Body of pancreas (tissue), 4 donors: ENCODE results near the gene MRGPRX3. TPM values are rescaled to one million over a fixed set of nuclear protein-coding genes. Genes with fewer than 3 reads are reported as not detected.
"Not testable (repeated sequence)": the region's sequence is repeated elsewhere in the genome, so short reads cannot be mapped to it uniquely, and the experiment has no call there.

Experiments
- ATAC-seq: fragments of 150-250 bp; one replicate; pipeline ENCODE4 v1.9.1; 2016
- DNase-seq, 4 donors: peaks; one replicate each; pipeline ENCODE4 v3.0.0-alpha.2; 2019
- H3K27ac ChIP-seq, 4 donors: fragments of 200-600 bp; sonication (generic); 1 replicate in 3 of 4; 2 replicates in 1 of 4; pipeline versions ENCODE4 v1.5.1 to v1.6.1; 2016 to 2019; ENCODE audit warnings: mild to moderate bottlenecking in 1 of 4, mixed read lengths in 1 of 4, moderate library complexity in 1 of 4
- H3K27me3 ChIP-seq, 2 donors: fragments of 200-600 bp; sonication (generic); one replicate each; pipeline ENCODE4 v1.6.0; 2016; ENCODE audit warnings: mild to moderate bottlenecking in 1 of 2
- H3K36me3 ChIP-seq, 2 donors: fragments of 200-600 bp; sonication (generic); replicated peaks in 1 of 2; 2 replicates each; pipeline ENCODE4 v1.5.1; 2016; ENCODE audit warnings: low read depth in 2 of 2; ENCODE audit not compliant: insufficient read depth in 1 of 2
- H3K4me1 ChIP-seq: fragments of 200-600 bp; sonication (generic); one replicate; pipeline ENCODE4 v1.6.0; 2016
- H3K4me3 ChIP-seq, 2 donors: fragments of 200-600 bp; sonication (generic); 1 replicate in 1 of 2; 2 replicates in 1 of 2; pipeline ENCODE4 v1.5.1; 2016 to 2019
- H3K9me3 ChIP-seq, 3 donors: fragments of 200-600 bp; sonication (generic); 1 replicate in 2 of 3; 2 replicates in 1 of 3; pipeline ENCODE4 v1.5.1; 2016
- CTCF ChIP-seq, 7 experiments: fragments of 450-650 bp in 4 of 7; fragments of 200-600 bp in 3 of 7; sonication (generic) in 3 of 7; IDR thresholded peaks; one replicate each; pipeline ENCODE4 v1.5.1; 2016 to 2019; ENCODE audit warnings: antibody characterized with exemption in 7 of 7
- POLR2A ChIP-seq, 3 donors: fragments of 450-650 bp; IDR thresholded peaks; one replicate each; pipeline ENCODE4 v1.6.1; 2016; ENCODE audit warnings: antibody characterized with exemption in 3 of 3, mild to moderate bottlenecking in 2 of 3
- WGBS, 2 donors: methylation state at CpG; one replicate each; pipeline ENCODE4 v1.1.5; 2017; 5-methylcytosine and 5-hydroxymethylcytosine counted together
- intact Hi-C: fragments of 100-400 bp; cut with DNase I; formaldehyde crosslinking; loops from one replicate; pipeline ENCODE4 v1.15.1; 2023
- total RNA-seq, 2 donors: library from RNA; depleted of rRNA; stranded (reverse); fragments of >200 nt; gene quantifications; one replicate each; pipeline ENCODE4 v1.1.0, GENCODE V29; 2016

Gene MRGPRX3
- total RNA-seq, 2 donors from 2014 or later: not detected

- Histone ChIP-seq H3K9me3 (no peaks in the 10 kb centered on the region), H3K4me3 (no peak overlapping the region), H3K27ac (no peak overlapping the region), H3K36me3 (no peaks in the 10 kb centered on the region), H3K4me1 (peaks cover 19% of the 10 kb centered on the region), H3K27me3 (no peaks in the 10 kb centered on the region)
- WGBS, 2 donors: 49% methylated on average over 3 of the region's 3 CpGs
- no peak for ATAC-seq
- no peak for DNase-seq
- intact Hi-C loops: no loop called here
- TF ChIP-seq CTCF (IDR thresholded peaks at IDR 0.05) (no peak), POLR2A (IDR thresholded peaks at IDR 0.05) (no peak)
Observed at GRCh38 chr11:18108254-18108653, 24.1 kb upstream of the MRGPRX3 start.

GRCh38 chr11:18111005-18111404, 21.4 kb upstream of the MRGPRX3 start:
- WGBS, 2 donors: 15 to 19% methylated on average over 2 of the region's 2 CpGs

GRCh38 chr11:18115360-18116127, 16.8 kb upstream of the MRGPRX3 start:
- intact Hi-C loops: loop anchor here (10.0 kb wide), 1 partner anchor 619 kb away; no protein-coding TSS in a partner anchor
- ATAC-seq (peak; percentile 87), DNase-seq (peak; percentile 57 to 73 (median 70))
- H3K9me3 ChIP-seq: no peaks in the 10 kb centered on the region
- H3K27ac ChIP-seq: no peak overlapping the region
- no peak overlapping the region for H3K4me3 ChIP-seq
- peaks cover 0 to 11% of the 10 kb centered on the region in 2 donors for H3K27me3 ChIP-seq
- TF ChIP-seq CTCF (IDR thresholded peaks at IDR 0.05) (peak; percentile 72 to 87 (median 84)), POLR2A (IDR thresholded peaks at IDR 0.05) (no peak)
- H3K4me1 ChIP-seq: no peaks in the 10 kb centered on the region
- 1 to 2% methylated on average over 9 of the region's 9 CpGs for whole genome bisulfite sequencing, 2 donors
- H3K36me3 ChIP-seq: no peaks in the 10 kb centered on the region

More at GRCh38 chr11:18111005-18111404, 21.4 kb upstream of the MRGPRX3 start:
- no peak for TF ChIP-seq POLR2A (IDR thresholded peaks at IDR 0.05)
- no peak for TF ChIP-seq CTCF (IDR thresholded peaks at IDR 0.05)
- ATAC-seq: no peak
- Histone ChIP-seq H3K9me3 (no peaks in the 10 kb centered on the region), H3K27me3 (peaks cover 0 to 11% of the 10 kb centered on the region in 2 donors), H3K4me1 (peaks cover 7% of the 10 kb centered on the region), H3K36me3 (no peaks in the 10 kb centered on the region), H3K27ac (no peak overlapping the region), H3K4me3 (no peak overlapping the region)
- intact Hi-C loops: loop anchor here (10.0 kb wide), 1 partner anchor 624 kb away; no protein-coding TSS in a partner anchor
- DNase-seq: no peak

- H3K27ac ChIP-seq, H3K36me3 ChIP-seq, H3K4me1 ChIP-seq, ATAC-seq, intact Hi-C loops, H3K27me3 ChIP-seq, DNase-seq, H3K4me3 ChIP-seq, H3K9me3 ChIP-seq: not testable (repeated sequence)
- WGBS, 2 donors: 68 to 69% methylated on average over 10 to 19 of the region's 20 CpGs
Observed at GRCh38 chr11:18121331-18121828, 11.0 kb upstream of the MRGPRX3 start.

GRCh38 chr11:18131115-18131514, 1.3 kb upstream of the MRGPRX3 start:
- WGBS, 2 donors: 63 to 64% methylated on average over 4 of the region's 4 CpGs
- H3K27me3 ChIP-seq, H3K27ac ChIP-seq, H3K4me3 ChIP-seq, intact Hi-C loops, DNase-seq, ATAC-seq, H3K4me1 ChIP-seq, H3K36me3 ChIP-seq, H3K9me3 ChIP-seq: not testable (repeated sequence)
